ENCODE measurements around the gene SYDE2.

SYDE2 gene

GRCh38 chr1:85109475-85109874 lies 91.3 kb downstream of the SYDE2 start:
- Mint-ChIP-seq H3K27ac (no peak overlapping the region), H3K9me3 (no peaks in the 10 kb centered on the region), H3K27me3 (peaks cover 16% of the 10 kb centered on the region), H3K36me3 (no peaks in the 10 kb centered on the region), H3K4me1 (no peaks in the 10 kb centered on the region), H3K4me3 (no peak overlapping the region)
- CTCF ChIA-PET = interaction anchor here (0.8 to 7.1 kb wide), 14 partner anchors 13 to 166 kb away, joined by 3 to 79 read pairs (median 4); partner anchors contain the start of gene C1orf52
- peak; percentile 55 for DNase-seq
